Stimulated activated CD8-positive, alpha-beta memory T cell treated with anti-CD3 and anti-CD28 coated beads, Interleukin-12 subunit alpha, Interleukin-12 subunit beta, amount 100 ng/mL, for 4 hours (primary cell): ENCODE data around the gene ABCC11.
A peak's percentile ranks its signal among the peaks of the same experiment; 100 is the strongest.
"Not testable (repeated sequence)": the region's sequence is repeated elsewhere in the genome, so short reads cannot be mapped to it uniquely, and the experiment has no call there.

Experiments
- DNase-seq: peaks from one replicate; pipeline ENCODE4 v3.0.0-alpha.2; 2020; ENCODE audit warnings: low read depth

ABCC11 gene

GRCh38 chr16:48246066-48246465 is 1.3 kb downstream of the ABCC11 start:
- no peak for DNase-seq

- no peak for DNase-seq
Measured at GRCh38 chr16:48244863-48245195, 2.5 kb downstream of the ABCC11 start.

- DNase-seq = peak; percentile 86
Measured at GRCh38 chr16:48244080-48244862, 3.1 kb downstream of the ABCC11 start, which contains the start of gene LONP2. LONP2 (plus strand) TSS chr16:48244300; CDS start chr16:48244389, 89 bp downstream.

GRCh38 chr16:48240147-48240546 is 7.2 kb downstream of the ABCC11 start:
- not testable (repeated sequence) for DNase-seq

GRCh38 chr16:48236286-48236685 is 11.1 kb downstream of the ABCC11 start:
- DNase-seq = no peak

- no peak for DNase-seq
Measured at GRCh38 chr16:48235556-48236136, 11.7 kb downstream of the ABCC11 start.

- no peak for DNase-seq
Measured at GRCh38 chr16:48235058-48235555, 12.2 kb downstream of the ABCC11 start.

- no peak for DNase-seq
Measured at GRCh38 chr16:48234630-48235029, 12.7 kb downstream of the ABCC11 start.

GRCh38 chr16:48232493-48233040 is 14.8 kb downstream of the ABCC11 start:
- no peak for DNase-seq

GRCh38 chr16:48231727-48232492 is 15.4 kb downstream of the ABCC11 start:
- no peak for DNase-seq

- no peak for DNase-seq
Measured at GRCh38 chr16:48225456-48225855, 21.9 kb downstream of the ABCC11 start.

GRCh38 chr16:48223490-48223889 is 23.8 kb downstream of the ABCC11 start:
- DNase-seq = no peak

GRCh38 chr16:48220891-48221290 is 26.4 kb downstream of the ABCC11 start:
- no peak for DNase-seq

GRCh38 chr16:48218473-48218872 is 28.9 kb downstream of the ABCC11 start:
- DNase-seq = no peak

GRCh38 chr16:48217708-48218107 is 29.6 kb downstream of the ABCC11 start:
- no peak for DNase-seq

GRCh38 chr16:48215738-48216137 is 31.6 kb downstream of the ABCC11 start:
- no peak for DNase-seq

- DNase-seq = no peak
Measured at GRCh38 chr16:48212033-48212432, 35.3 kb downstream of the ABCC11 start.

- DNase-seq = no peak
Measured at GRCh38 chr16:48210747-48211146, 36.6 kb downstream of the ABCC11 start.

GRCh38 chr16:48206594-48207242 is 40.6 kb downstream of the ABCC11 start:
- DNase-seq = no peak

- no peak for DNase-seq
Measured at GRCh38 chr16:48204825-48205151, 42.6 kb downstream of the ABCC11 start.

- no peak for DNase-seq
Measured at GRCh38 chr16:48203974-48204824, 43.1 kb downstream of the ABCC11 start.
